Stomach (tissue), 4 donors: ENCODE measurements around the gene TMEM129.

Experiments used
- EP300 ChIP-seq: sonication (generic); formaldehyde crosslinking; IDR thresholded peaks from one replicate; pipeline ENCODE4 v1.6.1; 2017; ENCODE audit warnings: antibody characterized with exemption
- POLR2AphosphoS5 ChIP-seq, 3 donors: sonication (generic); formaldehyde crosslinking; IDR thresholded peaks; one replicate each; pipeline ENCODE4 v1.6.1; 2016; ENCODE audit warnings: antibody characterized with exemption in 3 of 3
- TF ChIP-seq, protein P1 (sequence below), 7 experiments: fragments of 450-650 bp in 4 of 7; fragments of 200-600 bp in 3 of 7; sonication (generic) in 3 of 7; IDR thresholded peaks; one replicate each; pipeline ENCODE4 v1.5.1; 2016 to 2019; ENCODE audit warnings: antibody characterized with exemption in 7 of 7, control low read depth in 2 of 7, mild to moderate bottlenecking in 1 of 7

DNA sequence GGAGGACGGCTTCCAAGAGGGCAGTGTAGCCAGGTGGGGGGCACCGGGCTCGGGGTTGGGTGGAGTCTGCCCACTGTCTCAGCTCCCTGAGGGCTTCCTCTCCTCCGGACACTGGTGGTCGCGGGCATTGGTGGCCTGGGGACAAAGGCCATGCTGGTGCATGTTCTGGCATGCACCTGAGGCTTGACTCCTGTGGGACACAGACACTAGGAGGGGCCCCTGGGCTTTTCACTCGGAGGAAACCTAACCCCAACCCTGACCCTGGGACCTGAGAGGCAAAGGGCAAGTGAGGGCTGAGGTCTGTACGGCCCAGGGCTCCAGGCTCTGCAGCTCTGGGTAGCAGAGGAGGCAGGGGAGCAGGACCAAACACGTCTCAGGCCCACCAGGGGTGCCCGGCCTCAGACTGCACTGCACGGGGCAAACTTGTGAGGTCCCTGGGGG lies 49.7 kb upstream of the TMEM129 start:
- TF ChIP-seq, protein P1, sequence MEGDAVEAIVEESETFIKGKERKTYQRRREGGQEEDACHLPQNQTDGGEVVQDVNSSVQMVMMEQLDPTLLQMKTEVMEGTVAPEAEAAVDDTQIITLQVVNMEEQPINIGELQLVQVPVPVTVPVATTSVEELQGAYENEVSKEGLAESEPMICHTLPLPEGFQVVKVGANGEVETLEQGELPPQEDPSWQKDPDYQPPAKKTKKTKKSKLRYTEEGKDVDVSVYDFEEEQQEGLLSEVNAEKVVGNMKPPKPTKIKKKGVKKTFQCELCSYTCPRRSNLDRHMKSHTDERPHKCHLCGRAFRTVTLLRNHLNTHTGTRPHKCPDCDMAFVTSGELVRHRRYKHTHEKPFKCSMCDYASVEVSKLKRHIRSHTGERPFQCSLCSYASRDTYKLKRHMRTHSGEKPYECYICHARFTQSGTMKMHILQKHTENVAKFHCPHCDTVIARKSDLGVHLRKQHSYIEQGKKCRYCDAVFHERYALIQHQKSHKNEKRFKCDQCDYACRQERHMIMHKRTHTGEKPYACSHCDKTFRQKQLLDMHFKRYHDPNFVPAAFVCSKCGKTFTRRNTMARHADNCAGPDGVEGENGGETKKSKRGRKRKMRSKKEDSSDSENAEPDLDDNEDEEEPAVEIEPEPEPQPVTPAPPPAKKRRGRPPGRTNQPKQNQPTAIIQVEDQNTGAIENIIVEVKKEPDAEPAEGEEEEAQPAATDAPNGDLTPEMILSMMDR (IDR thresholded peaks at IDR 0.05): no peak
- TF ChIP-seq POLR2AphosphoS5 (IDR thresholded peaks at IDR 0.05) (no peak), EP300 (no peak)
